ENCODE results near the gene NEK7.

DNA sequence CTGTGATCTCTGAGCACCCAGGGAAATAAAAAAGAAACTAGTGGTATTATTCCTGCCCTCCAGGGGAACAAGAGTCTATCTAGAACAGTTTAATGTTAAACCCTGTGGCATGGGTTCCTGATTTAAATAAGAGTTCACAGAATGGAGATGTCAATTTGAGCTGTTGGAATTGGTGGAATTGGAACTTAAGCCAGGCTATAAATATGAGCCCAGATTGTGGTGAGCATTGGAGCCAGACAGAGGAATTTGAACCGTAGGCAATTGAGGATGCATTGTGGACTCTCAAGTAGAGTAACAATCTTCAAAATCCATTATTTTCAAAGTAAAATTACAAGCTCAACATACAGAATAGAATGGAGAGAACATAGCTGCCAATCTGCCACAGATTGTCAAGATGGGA lies 98.2 kb downstream of the NEK7 start:
- TF ChIP-seq BRCA1 (IDR thresholded peaks at IDR 0.05; ENCODE audit: low read depth, low read length) (no peak), EZH2 (IDR thresholded peaks at IDR 0.05; ENCODE audit: low read depth, low read length, severe bottlenecking) (no peak), KDM4A (IDR thresholded peaks at IDR 0.05; ENCODE audit: low read depth, low read length, severe bottlenecking) (no peak), TAF7 (optimal IDR thresholded peaks at IDR 0.05; ENCODE audit: borderline replicate concordance, low read depth, low read length) (no peak), EGR1 (IDR thresholded peaks at IDR 0.05; ENCODE audit: borderline replicate concordance, low read depth, low read length) (no peak), RAD21 (IDR thresholded peaks at IDR 0.05 in 1 of 2, conservative IDR thresholded peaks at IDR 0.05 in 1 of 2; ENCODE audit: low read depth in 2 of 2, low read length in 2 of 2) (no peak), JUN (IDR thresholded peaks at IDR 0.05; ENCODE audit: low read depth, low read length) (no peak), TCF12 (IDR thresholded peaks at IDR 0.05; ENCODE audit: low read depth, low read length) (no peak), RNF2 (IDR thresholded peaks at IDR 0.05; ENCODE audit: borderline replicate concordance, low read depth, low read length, missing control alignments, poor library complexity, severe bottlenecking) (no peak), CHD2 (IDR thresholded peaks at IDR 0.05; ENCODE audit: low read length) (no peak), SAP30 (IDR thresholded peaks at IDR 0.05; ENCODE audit: insufficient read depth, insufficient replicate concordance, low read length) (no peak)
- TF ChIP-seq, protein P1, sequence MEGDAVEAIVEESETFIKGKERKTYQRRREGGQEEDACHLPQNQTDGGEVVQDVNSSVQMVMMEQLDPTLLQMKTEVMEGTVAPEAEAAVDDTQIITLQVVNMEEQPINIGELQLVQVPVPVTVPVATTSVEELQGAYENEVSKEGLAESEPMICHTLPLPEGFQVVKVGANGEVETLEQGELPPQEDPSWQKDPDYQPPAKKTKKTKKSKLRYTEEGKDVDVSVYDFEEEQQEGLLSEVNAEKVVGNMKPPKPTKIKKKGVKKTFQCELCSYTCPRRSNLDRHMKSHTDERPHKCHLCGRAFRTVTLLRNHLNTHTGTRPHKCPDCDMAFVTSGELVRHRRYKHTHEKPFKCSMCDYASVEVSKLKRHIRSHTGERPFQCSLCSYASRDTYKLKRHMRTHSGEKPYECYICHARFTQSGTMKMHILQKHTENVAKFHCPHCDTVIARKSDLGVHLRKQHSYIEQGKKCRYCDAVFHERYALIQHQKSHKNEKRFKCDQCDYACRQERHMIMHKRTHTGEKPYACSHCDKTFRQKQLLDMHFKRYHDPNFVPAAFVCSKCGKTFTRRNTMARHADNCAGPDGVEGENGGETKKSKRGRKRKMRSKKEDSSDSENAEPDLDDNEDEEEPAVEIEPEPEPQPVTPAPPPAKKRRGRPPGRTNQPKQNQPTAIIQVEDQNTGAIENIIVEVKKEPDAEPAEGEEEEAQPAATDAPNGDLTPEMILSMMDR (IDR thresholded peaks at IDR 0.05; ENCODE audit: control extremely low read depth in 1 of 3, insufficient read depth in 1 of 3, low read depth in 1 of 3, low read length in 3 of 3) = no peak

Measured in H1 (cell line).